Choroid plexus epithelial cell (primary cell): ENCODE measurements around the gene BRAF.

Experiments
- DNase-seq: peaks from one replicate; pipeline ENCODE4 v3.0.0-alpha.2; 2010; ENCODE audit warnings: low read depth
- H3K4me3 ChIP-seq: 2 replicates; pipeline ENCODE4 v1.5.1; 2011; ENCODE audit warnings: low read depth, mild to moderate bottlenecking, control low read depth, low read length, moderate library complexity
- CTCF ChIP-seq: conservative IDR thresholded peaks from 2 replicates; pipeline ENCODE4 v1.5.1; 2011; ENCODE audit warnings: low read depth, mild to moderate bottlenecking, control low read depth, inconsistent platforms, low read length, moderate library complexity

The BRAF gene

GRCh38 chr7:140689199-140690152 lies 235.3 kb downstream of the BRAF start:
- DNase-seq, result no peak
- no peak overlapping the region for H3K4me3 ChIP-seq
- TF ChIP-seq CTCF, result no peak

GRCh38 chr7:140688341-140688740 lies 236.4 kb downstream of the BRAF start:
- no peak overlapping the region for H3K4me3 ChIP-seq
- no peak for TF ChIP-seq CTCF
- DNase-seq, result no peak

GRCh38 chr7:140686921-140687320 lies 237.8 kb downstream of the BRAF start:
- DNase-seq, result no peak
- no peak for TF ChIP-seq CTCF
- no peak overlapping the region for H3K4me3 ChIP-seq

GRCh38 chr7:140685407-140686087 lies 239.2 kb downstream of the BRAF start:
- no peak for TF ChIP-seq CTCF
- no peak overlapping the region for H3K4me3 ChIP-seq
- DNase-seq, result no peak

- no peak for DNase-seq
- TF ChIP-seq CTCF, result no peak
- no peak overlapping the region for H3K4me3 ChIP-seq
Observed at GRCh38 chr7:140684066-140684950, 240.4 kb downstream of the BRAF start.

GRCh38 chr7:140683657-140684056 lies 241.1 kb downstream of the BRAF start:
- TF ChIP-seq CTCF, result no peak
- H3K4me3 ChIP-seq, result no peak overlapping the region
- no peak for DNase-seq
